NCI-H1436 treated with DMSO at 0.1 percent for 48 hours (cell line): ENCODE results near the gene E2F3.
"Not testable (repeated sequence)": the region's sequence is repeated elsewhere in the genome, so short reads cannot be mapped to it uniquely, and the experiment has no call there.

Source experiments
- DNase-seq: peaks from one replicate; lab custom pipeline; 2025; lab: John Stamatoyannopoulos, UW

Gene E2F3

GRCh38 chr6:20467437-20467836, 65.8 kb downstream of the E2F3 start:
- no peak for DNase-seq

GRCh38 chr6:20468209-20468608, 66.5 kb downstream of the E2F3 start:
- DNase-seq, result no peak

DNA sequence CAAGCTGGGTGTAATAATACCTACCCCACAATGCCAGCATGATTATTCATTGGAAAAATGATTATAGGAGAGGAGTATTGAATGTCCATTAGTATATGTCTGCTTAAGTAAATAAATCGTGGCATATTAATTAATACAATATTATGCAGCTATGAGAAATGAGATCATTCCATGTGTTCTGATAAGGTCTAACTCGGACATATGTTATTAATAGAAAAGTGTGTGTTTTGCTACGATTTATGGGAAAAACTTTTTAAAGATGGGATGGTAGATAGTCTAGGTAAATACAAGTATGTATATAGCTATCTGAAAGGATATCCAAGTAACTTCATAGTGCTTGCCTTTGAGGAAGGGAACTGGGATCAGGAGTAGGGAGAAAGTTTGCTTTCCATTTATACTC, 71.1 kb downstream of the E2F3 start:
- no peak for DNase-seq

DNA sequence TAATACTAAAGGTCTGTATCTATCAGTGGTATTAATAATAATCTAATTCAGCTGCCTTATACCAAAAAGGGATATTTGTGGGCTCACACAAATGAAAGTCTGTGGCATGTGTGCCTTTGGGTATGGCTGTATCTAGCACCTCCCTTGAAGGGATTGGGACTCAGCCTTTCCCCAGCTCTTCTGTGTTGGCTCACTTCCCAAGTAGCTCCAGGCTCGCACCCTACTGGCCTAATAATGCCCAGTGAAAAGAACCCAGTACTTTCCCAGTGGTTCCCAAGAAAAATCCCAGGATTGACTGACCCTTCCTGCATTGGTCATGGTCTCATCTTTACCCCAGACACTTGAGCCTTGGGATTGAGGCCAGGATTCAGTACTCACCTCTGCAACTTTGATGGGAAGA, 71.8 kb downstream of the E2F3 start:
- DNase-seq, result no peak

DNA sequence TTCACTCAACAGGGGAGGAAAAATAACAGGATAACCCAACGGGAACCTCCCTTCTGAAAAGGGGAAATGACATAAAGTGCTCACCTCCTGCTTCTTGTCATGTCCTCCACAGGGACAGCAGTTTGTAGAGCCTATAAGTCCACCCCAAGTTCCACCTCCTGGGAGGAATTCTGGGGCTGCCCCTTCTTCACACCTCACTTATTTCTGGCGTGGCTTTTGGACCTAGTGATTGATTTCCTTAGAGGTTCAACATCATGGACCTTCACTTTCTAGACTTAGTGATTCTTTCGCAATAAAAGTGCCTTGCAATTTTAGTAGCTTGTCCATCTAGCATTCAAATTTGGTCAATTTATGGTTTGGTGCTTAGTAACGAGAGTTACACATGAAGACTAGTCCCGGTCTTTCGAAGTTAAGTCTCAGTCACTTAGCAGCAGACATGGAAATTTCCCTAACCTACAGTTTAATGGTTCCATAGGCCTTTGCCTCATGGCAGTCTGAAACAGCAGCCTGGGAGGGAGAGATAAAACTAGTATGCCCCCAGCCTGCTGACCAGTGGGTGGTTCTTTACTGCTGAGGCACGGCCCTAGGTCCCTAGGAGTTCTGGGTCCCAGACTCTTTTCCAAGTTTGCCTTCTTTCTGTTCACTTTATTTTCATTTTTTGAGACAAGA, 73.3 kb downstream of the E2F3 start:
- DNase-seq, result no peak

GRCh38 chr6:20476501-20477043, 74.9 kb downstream of the E2F3 start:
- DNase-seq, result no peak

DNA sequence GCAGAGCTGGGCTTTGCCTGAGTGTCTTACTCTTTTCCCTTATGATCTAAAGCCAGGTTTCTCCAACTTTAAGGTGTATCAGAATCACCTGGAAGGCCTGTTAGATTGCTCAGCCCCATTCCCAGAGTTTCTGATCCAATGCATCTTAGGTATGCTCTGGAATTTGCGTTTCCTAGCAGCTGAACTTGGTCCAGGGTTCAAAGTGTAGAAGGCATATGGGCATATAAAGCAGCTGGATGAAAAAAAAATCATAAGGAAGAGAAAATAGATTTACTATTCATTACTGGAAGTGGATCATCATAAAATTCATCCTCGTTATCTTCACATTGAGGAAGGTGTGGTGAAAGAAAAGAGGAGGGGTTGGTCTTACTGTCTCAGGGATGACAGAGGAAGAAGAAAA, 75.8 kb downstream of the E2F3 start:
- DNase-seq, result no peak

DNA sequence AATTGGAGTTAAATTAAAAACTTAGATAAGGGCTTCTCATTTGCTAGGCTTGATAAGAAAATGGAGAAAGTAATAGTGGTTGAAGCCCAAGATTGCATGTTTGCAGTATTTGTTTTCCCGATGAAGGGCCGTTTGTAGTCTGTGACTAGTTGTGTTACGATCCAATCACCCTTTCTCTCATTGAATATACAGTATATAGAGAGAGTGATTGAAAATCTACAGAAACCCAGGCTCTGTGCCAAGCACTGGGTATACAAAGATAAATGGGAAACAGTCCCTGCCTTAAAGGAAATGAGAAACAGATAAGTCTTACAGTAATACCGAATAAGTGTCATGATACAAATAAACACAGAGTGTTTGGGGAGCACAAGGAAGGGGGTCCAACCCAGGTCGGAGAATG, 77.4 kb downstream of the E2F3 start:
- no peak for DNase-seq

GRCh38 chr6:20479526-20479925, 77.8 kb downstream of the E2F3 start:
- no peak for DNase-seq

- no peak for DNase-seq
These were observed 79.6 kb downstream of the E2F3 start for GRCh38 chr6:20481281-20481680.

DNA sequence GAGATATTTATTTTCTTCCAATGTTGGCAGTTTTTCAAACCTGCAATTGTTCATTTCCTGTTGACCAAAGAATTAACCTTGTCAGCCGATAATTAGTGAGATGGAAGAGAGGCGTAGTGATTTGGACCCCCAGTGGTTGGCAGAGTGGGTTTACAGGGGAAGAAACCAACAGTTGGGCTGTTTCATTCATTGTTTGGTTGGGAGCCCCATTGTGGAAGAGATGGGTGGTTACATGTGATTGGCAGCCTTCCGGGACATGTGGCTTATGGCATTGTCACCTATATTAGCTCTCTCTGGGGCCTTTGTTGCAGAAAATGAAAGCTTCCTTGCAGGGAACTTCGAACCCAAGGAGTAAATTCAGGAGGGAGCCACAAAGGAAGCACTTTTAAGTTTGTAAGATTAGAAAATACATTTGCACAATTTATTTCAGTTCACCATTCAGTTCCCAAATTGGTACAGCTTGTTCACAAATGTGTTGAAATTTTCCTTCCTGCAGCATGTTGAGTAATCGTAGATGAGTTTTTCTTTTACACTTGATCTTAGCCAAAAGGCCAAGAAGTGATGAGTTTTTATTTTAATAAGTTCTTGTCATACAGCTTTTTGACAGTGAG, 82.3 kb downstream of the E2F3 start:
- no peak for DNase-seq

DNA sequence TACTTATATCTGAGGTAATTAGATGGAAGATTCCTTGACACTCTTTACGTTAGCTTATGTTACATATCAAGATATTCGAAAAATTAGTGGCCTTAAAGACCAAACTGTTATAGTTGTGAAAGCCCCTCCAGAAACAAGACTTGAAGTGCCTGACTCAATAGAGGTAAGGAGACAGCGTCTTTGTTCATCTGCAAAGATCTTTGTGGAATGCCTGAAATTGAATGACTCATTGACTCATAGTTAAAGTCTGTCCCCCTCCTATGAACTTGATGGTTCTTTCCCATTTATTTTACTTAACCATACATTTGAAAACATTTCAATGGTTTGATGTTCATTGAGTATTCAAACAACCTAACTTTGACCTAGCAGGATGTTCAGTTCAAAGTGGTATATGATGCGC, 85.0 kb downstream of the E2F3 start:
- DNase-seq, result no peak

DNA sequence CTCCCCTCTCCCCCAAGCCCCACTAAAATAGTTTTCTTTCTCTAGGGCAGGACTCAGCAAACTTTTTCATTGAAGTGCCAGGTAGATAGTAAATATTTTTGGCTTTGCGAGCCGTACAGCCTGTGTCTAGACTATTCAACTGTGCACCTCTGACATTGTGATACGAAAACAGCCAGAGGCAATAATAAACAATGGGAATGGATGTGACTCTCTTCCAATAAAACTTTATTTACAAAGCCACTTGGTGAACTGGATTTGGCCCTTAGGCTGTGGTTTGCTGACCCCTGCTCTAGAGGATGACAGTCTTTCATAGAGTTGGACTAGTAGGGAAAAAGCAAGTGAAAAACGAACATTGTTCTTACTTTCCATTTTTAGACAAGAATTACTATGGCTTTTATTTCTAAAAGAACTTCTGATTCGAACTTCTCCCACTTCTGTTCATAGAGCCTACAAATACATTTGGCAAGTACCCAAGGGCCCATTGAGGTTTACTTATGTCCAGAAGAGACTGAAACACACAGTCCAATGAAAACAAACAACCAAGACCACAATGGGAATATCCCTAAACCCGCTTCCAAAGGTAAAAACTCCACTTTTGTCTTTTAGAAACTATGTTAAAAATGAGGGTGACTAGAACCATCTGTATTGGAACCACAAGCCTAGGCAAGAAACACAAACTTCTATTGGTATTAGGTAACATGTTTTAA, 86.1 kb downstream of the E2F3 start:
- DNase-seq, result no peak

- no peak for DNase-seq
These were observed 88.9 kb downstream of the E2F3 start for GRCh38 chr6:20490591-20490990.

GRCh38 chr6:20492099-20492498, 90.4 kb downstream of the E2F3 start:
- no peak for DNase-seq

DNA sequence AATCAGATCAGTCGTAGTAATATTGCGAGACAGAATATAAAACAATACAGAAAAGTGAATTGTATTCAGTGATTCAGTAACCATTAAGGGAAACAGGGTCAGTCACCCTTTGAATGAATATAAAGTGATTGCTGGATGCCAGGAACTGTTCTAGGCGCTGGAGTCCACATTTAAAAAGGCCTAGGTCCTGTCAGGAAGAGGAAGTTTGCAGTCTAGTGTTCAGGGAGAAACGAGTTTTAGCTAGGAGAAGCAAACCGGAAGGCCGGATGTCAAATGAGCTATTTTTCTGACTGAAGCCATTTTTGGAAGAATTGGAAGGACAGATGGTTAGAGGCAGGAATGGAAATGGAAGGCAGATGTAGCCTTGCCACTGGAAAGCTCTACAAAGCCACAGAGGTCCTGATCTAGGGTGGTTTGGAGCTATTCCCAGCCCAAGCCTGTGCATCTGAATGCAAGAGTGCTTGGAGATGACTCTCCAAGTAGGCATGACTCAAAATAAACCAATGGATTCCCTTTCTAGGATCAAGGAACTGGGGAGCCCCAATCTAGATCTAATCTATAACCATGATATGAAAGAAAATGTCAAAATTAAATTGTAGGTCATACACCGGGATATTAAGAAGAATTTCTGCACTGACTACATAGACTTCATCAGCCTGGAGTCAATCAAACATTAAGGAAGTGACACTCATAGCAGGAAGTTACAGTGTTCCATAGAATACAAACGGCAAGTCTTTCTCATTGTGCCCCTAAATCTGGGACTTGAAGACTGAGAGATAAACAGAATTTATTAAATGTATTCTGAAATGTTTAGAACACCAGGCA, 95.7 kb downstream of the E2F3 start:
- DNase-seq, result no peak

DNA sequence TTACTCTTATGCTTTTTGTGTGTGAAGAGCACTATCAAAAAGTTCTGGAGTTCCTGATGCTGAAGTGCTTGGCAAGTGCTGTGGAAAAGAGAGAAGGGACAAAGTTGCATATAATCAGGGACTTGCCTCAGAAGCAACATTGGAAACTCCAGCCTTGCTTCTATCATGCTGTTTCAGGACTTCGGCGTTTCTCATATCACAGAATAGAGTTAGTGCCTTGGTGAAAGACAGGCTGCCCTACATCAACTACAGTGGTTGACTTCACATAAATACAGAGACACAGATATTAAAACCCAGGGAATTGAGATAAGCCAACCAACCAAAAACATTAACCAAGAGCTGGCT, 96.3 kb downstream of the E2F3 start:
- no peak for DNase-seq

GRCh38 chr6:20509212-20509611, 107.5 kb downstream of the E2F3 start:
- no peak for DNase-seq

GRCh38 chr6:20511852-20512251, 110.2 kb downstream of the E2F3 start:
- no peak for DNase-seq

- DNase-seq, result not testable (repeated sequence)
These were observed 123.5 kb downstream of the E2F3 start for GRCh38 chr6:20525208-20525607.

- not testable (repeated sequence) for DNase-seq
These were observed 127.4 kb downstream of the E2F3 start for GRCh38 chr6:20529086-20529448.

DNA sequence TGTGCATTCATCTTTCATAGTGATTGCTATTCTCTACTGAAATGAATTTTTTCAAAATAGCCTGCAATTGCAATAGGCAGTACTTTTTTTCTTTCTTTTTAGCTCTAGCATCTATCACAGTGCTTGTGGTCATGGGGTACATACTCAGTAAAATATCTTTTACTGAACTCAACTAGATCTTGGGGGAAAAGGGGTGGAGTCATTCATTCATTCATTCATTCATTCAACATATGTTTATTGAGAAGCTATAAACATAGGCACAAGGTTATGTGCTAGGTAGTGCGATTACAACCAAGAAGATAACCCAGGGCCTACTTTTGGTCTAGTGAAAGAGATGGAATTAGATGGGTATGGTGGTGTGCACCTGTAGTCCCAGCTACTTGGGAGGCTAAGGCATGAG, 131.2 kb downstream of the E2F3 start:
- no peak for DNase-seq
